Measurements from ENCODE around the gene ALCAM. TPM values are rescaled to one million over a fixed set of nuclear protein-coding genes. Genes with fewer than 3 reads are reported as not detected.

The ALCAM gene
- total and polyA plus RNA-seq, 2 of the 8 experiments (the other 6 are each of a cell fraction or from before 2014, with no cell fraction given): 10.8 to 33.0 TPM

GRCh38 chr3:105368566-105369499, 2.1 kb downstream of the ALCAM start:
- Histone ChIP-seq H3K27ac (ENCODE audit: low read depth, low read length) (no peak overlapping the region; the same call in 1 of the 2 replicates), H3K9me3 (ENCODE audit: insufficient read depth in 2 of 2, low read depth in 1 of 2, low read length in 1 of 2) (no peaks in the 10 kb centered on the region), H3K14ac (ENCODE audit: insufficient read length) (no peak overlapping the region), H3K4me2 (ENCODE audit: insufficient read depth in 1 of 2, low read depth in 2 of 2, low read length in 2 of 2) (peak overlapping the region; percentile 98 to 99), H3K23me2 (ENCODE audit: low read depth, low read length) (peaks cover 35% of the 10 kb centered on the region), H3K23ac (ENCODE audit: insufficient read length) (no peak overlapping the region), H3K4me3 (ENCODE audit: extremely low read depth in 1 of 4, insufficient read depth in 2 of 4, low read depth in 3 of 4, low read length in 4 of 4) (peak overlapping the region; percentile 47 to 76 (median 74)), H2BK20ac (ENCODE audit: low read length) (no peak overlapping the region; the same call in 1 of the 2 replicates), H2BK15ac (ENCODE audit: low read length) (peak overlapping the region; percentile 25; the same call in 1 of the 2 replicates), H2BK5ac (ENCODE audit: low read depth, low read length) (no peak overlapping the region), H4K20me1 (replicated peaks in 1 of 2; ENCODE audit: control insufficient read depth in 1 of 2, insufficient read depth in 2 of 2, low read length in 2 of 2) (peaks cover 0 to 2% of the 10 kb centered on the region in 2 experiments), H3K4me1 (replicated peaks in 1 of 4; ENCODE audit: control insufficient read depth in 3 of 4, insufficient read depth in 4 of 4, low read length in 3 of 4) (peaks cover 0 to 12% (median 5%) of the 10 kb centered on the region in 4 experiments; a peak in 6 of 7 replicates), H2BK120ac (replicated peaks; ENCODE audit: low read depth, low read length) (no peak overlapping the region), H3K36me3 (ENCODE audit: control insufficient read depth in 2 of 4, insufficient read depth in 4 of 4, low read length in 3 of 4) (no peaks in the 10 kb centered on the region), H4K91ac (replicated peaks; ENCODE audit: insufficient read length, low read length) (peak overlapping the region; percentile 26), H3K79me1 (ENCODE audit: low read depth, low read length) (no peaks in the 10 kb centered on the region), H3K4ac (replicated peaks; ENCODE audit: insufficient read length, low read depth, low read length) (no peak overlapping the region), H3K9ac (replicated peaks in 1 of 4; ENCODE audit: extremely low read depth in 1 of 4, low read depth in 3 of 4, low read length in 3 of 4) (peak overlapping the region in 3 of 4 experiments; percentile 31 to 82 (median 57); a peak in 6 of 7 replicates), H2BK12ac (ENCODE audit: low read depth, low read length) (0 out of 2 replicates have a peak overlapping the region, but pooled peaks have one; percentile 20), H4K5ac (ENCODE audit: insufficient read length, low read depth, low read length) (no peak overlapping the region), H3K27me3 (replicated peaks in 1 of 4; ENCODE audit: control insufficient read depth in 3 of 4, extremely low read depth in 1 of 4, insufficient read depth in 3 of 4, low read length in 3 of 4) (no peaks in the 10 kb centered on the region), H2AK5ac (ENCODE audit: low read depth, low read length) (peak overlapping the region; percentile 24; the same call in 1 of the 2 replicates), H4K8ac (ENCODE audit: extremely low read depth, insufficient read depth, low read length) (peak overlapping the region; percentile 28; the same call in 1 of the 2 replicates), H3K18ac (ENCODE audit: extremely low read depth, low read length) (peak overlapping the region; percentile 54; the same call in 1 of the 2 replicates), H3K79me2 (ENCODE audit: control insufficient read depth in 1 of 2, insufficient read depth in 2 of 2, low read length in 2 of 2) (peaks cover 2 to 55% of the 10 kb centered on the region in 2 experiments; a peak in 3 of 4 replicates), H2AFZ (ENCODE audit: low read length) (peak overlapping the region; percentile 70), H3K56ac (replicated peaks; ENCODE audit: insufficient read length, low read depth, low read length) (no peak overlapping the region)
- FAIRE-seq (no peak), DNase-seq (ENCODE audit: low read depth in 1 of 2, low spot score in 2 of 2) (peak in 1 of 2 experiments; percentile 53)
- CTCF ChIA-PET (ENCODE audit: partially characterized antibody): interaction anchor here (0.6 to 2.4 kb wide), 7 partner anchors 30 to 1018 kb away, joined by 3 to 8 read pairs (median 3); no protein-coding TSS in a partner anchor
- WGBS, 2 experiments (ENCODE audit: extremely low coverage in 1 of 2, insufficient coverage in 1 of 2, insufficient read length in 1 of 2, insufficient replicate concordance in 2 of 2, low coverage in 1 of 2, low lambda C conversion rate in 2 of 2, missing lambda C conversion rate in 1 of 2): 1% methylated on average over 45 of the region's 45 CpGs; no CpG with 5 or more reads in 1 of the 2 experiments
- POLR2A ChIA-PET (ENCODE audit: partially characterized antibody): no interaction called here
- peak; percentile 17 for TF ChIP-seq EZH2 (IDR thresholded peaks at IDR 0.05; ENCODE audit: low read depth, low read length, severe bottlenecking)
- TF ChIP-seq SIN3A (conservative IDR thresholded peaks at IDR 0.05 in 1 of 2, IDR thresholded peaks at IDR 0.05 in 1 of 2; ENCODE audit: low read depth in 1 of 2, low read length in 2 of 2): 0 out of 4 replicates have a peak, but pooled peaks of 1 of the 2 experiments have one; percentile 4
- 0 out of 2 replicates have a peak, but pooled peaks have one; percentile 19 for TF ChIP-seq BACH1 (IDR thresholded peaks at IDR 0.05; ENCODE audit: low read length)
- TF ChIP-seq PHF8 (conservative IDR thresholded peaks at IDR 0.05; ENCODE audit: low read depth, low read length): no peak
- peak; percentile 24; the same call in 1 of the 2 replicates for TF ChIP-seq SUZ12 (IDR thresholded peaks at IDR 0.05; ENCODE audit: low read length)
- no peak for TF ChIP-seq SIX5 (IDR thresholded peaks at IDR 0.05; ENCODE audit: low read depth, low read length)
- no peak for TF ChIP-seq CHD2 (IDR thresholded peaks at IDR 0.05; ENCODE audit: low read length)
- no peak for TF ChIP-seq CBX8 (IDR thresholded peaks at IDR 0.05; ENCODE audit: borderline replicate concordance, low read depth, low read length)
- no peak for TF ChIP-seq SRF (IDR thresholded peaks at IDR 0.05; ENCODE audit: low read depth, low read length)
- peak; percentile 1; the same call in 1 of the 2 replicates for TF ChIP-seq POLR2AphosphoS5 (IDR thresholded peaks at IDR 0.05; ENCODE audit: low read depth, low read length)

All from H1 (cell line).